ENCODE data around the gene RBBP8NL. TPM values are rescaled to one million over a fixed set of nuclear protein-coding genes. Genes with fewer than 3 reads are reported as not detected.

Gene RBBP8NL
- total RNA-seq, 1 experiment from 2014 or later: not detected

GRCh38 chr20:62406635-62407176, 20.6 kb downstream of the RBBP8NL start:
- intact Hi-C loops (cut with micrococcal nuclease; ENCODE audit: unreplicated experiment): no loop called here
- Histone ChIP-seq H3K27ac (ENCODE audit: low read length) (peak overlapping the region; percentile 70), H3K36me3 (ENCODE audit: control insufficient read depth, insufficient read depth, low read length) (no peaks in the 10 kb centered on the region), H3K9me3 (ENCODE audit: control insufficient read depth, insufficient read depth, low read depth, low read length) (no peaks in the 10 kb centered on the region), H3K27me3 (ENCODE audit: control insufficient read depth, insufficient read depth, low read length) (no peaks in the 10 kb centered on the region), H3K4me3 (ENCODE audit: low read depth in 2 of 2, low read length in 2 of 2) (peak overlapping the region; percentile 63 to 64), H3K4me1 (ENCODE audit: control insufficient read depth, insufficient read depth, low read length) (peaks cover 26% of the 10 kb centered on the region)
- BruUV-seq (replicated peaks): no TSS peak
- ATAC-seq (no peak), DNase-seq (ENCODE audit: low read depth, low spot score) (no peak)
- in situ Hi-C loops (cut with HindIII; ENCODE audit: low pct_unique_long_range_greater_than_20kb, low sequenced_read_pairs): no loop called here
- POLR2A ChIA-PET: no interaction called here
- CTCF ChIA-PET: no interaction called here
- TF ChIP-seq, protein P1, sequence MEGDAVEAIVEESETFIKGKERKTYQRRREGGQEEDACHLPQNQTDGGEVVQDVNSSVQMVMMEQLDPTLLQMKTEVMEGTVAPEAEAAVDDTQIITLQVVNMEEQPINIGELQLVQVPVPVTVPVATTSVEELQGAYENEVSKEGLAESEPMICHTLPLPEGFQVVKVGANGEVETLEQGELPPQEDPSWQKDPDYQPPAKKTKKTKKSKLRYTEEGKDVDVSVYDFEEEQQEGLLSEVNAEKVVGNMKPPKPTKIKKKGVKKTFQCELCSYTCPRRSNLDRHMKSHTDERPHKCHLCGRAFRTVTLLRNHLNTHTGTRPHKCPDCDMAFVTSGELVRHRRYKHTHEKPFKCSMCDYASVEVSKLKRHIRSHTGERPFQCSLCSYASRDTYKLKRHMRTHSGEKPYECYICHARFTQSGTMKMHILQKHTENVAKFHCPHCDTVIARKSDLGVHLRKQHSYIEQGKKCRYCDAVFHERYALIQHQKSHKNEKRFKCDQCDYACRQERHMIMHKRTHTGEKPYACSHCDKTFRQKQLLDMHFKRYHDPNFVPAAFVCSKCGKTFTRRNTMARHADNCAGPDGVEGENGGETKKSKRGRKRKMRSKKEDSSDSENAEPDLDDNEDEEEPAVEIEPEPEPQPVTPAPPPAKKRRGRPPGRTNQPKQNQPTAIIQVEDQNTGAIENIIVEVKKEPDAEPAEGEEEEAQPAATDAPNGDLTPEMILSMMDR (IDR thresholded peaks at IDR 0.05): no peak
- TF ChIP-seq SIN3A (IDR thresholded peaks at IDR 0.05; ENCODE audit: borderline replicate concordance, insufficient read depth, low read depth, low read length): 0 out of 2 replicates have a peak, but pooled peaks have one; percentile 15

DNA sequence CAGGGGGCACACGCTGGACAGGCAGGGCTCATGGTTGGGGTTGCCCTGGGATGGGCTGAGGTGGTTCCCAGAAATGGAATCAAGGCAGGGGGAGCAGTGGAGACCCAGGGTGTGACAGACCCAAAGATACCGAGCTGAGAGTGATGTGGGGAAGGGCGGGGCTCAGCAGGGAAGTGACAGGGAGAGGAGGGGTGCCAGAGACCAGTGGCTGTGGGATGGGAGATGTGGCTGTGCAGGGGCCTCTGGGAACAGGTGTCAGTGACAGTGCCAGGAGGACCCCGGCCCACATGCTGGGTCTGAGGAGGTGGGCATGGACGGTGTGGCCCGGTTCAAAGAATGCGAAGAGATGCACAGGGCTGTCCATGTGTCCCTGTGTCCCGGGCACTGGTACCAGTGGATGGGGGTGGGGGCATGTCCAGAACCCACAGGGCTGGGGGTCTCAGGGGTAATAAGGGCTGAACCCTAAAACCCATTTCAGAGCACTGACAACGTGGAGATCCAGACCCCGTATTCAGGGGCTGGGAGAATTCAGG, 21.3 kb downstream of the RBBP8NL start:
- ATAC-seq (no peak), DNase-seq (ENCODE audit: low read depth, low spot score) (no peak)
- Histone ChIP-seq H3K27ac (ENCODE audit: low read length) (peak overlapping the region; percentile 70; the same call in 1 of the 2 replicates), H3K36me3 (ENCODE audit: control insufficient read depth, insufficient read depth, low read length) (no peaks in the 10 kb centered on the region), H3K27me3 (ENCODE audit: control insufficient read depth, insufficient read depth, low read length) (no peaks in the 10 kb centered on the region), H3K4me3 (ENCODE audit: low read depth in 2 of 2, low read length in 2 of 2) (peak overlapping the region; percentile 63 to 64), H3K4me1 (ENCODE audit: control insufficient read depth, insufficient read depth, low read length) (peaks cover 26% of the 10 kb centered on the region), H3K9me3 (ENCODE audit: control insufficient read depth, insufficient read depth, low read depth, low read length) (no peaks in the 10 kb centered on the region)
- in situ Hi-C loops (cut with HindIII; ENCODE audit: low pct_unique_long_range_greater_than_20kb, low sequenced_read_pairs): no loop called here
- ChIA-PET CTCF (no interaction called here), POLR2A (no interaction called here)
- intact Hi-C loops (cut with micrococcal nuclease; ENCODE audit: unreplicated experiment): no loop called here
- BruUV-seq (replicated peaks): no TSS peak
- no peak for TF ChIP-seq POLR2AphosphoS5 (IDR thresholded peaks at IDR 0.05; ENCODE audit: low read depth, low read length)
- no peak for TF ChIP-seq REST (IDR thresholded peaks at IDR 0.05; ENCODE audit: insufficient read depth in 1 of 2, low read depth in 2 of 2, low read length in 1 of 2)
- no peak for TF ChIP-seq SIN3A (IDR thresholded peaks at IDR 0.05; ENCODE audit: borderline replicate concordance, insufficient read depth, low read depth, low read length)
- TF ChIP-seq TCF7L2 (IDR thresholded peaks at IDR 0.05; ENCODE audit: low read depth, low read length): no peak
- TF ChIP-seq, protein P1 (IDR thresholded peaks at IDR 0.05): no peak
